CD8-positive, alpha-beta memory T cell (primary cell): ENCODE measurements around the gene CTDSP2. TPM values are rescaled to one million over a fixed set of nuclear protein-coding genes. Genes with fewer than 3 reads are reported as not detected.

Source experiments
- CTCF ChIA-PET: fragments of 350-600 bp; sonication (Branson Sonifier 250); formaldehyde crosslinking; loops from one replicate; lab custom pipeline; 2021; ENCODE audit warnings: antibody characterized with exemption; lab: Charles Lee
- POLR2A ChIA-PET: fragments of 350-600 bp; sonication (Branson Sonifier 250); formaldehyde crosslinking; loops from one replicate; lab custom pipeline; 2021; ENCODE audit warnings: antibody characterized with exemption; lab: Charles Lee
- DNase-seq, 5 donors: peaks; one replicate each; pipeline versions ENCODE4 v3.0.0 to v3.0.0-alpha.2; 2020 to 2022; ENCODE audit warnings: mixed read lengths in 1 of 5
- H3K27ac ChIP-seq: one replicate; pipeline ENCODE4 v1.7.0; 2013; ENCODE audit warnings: low read depth, mild to moderate bottlenecking, low read length, moderate library complexity
- H3K27me3 ChIP-seq: 2 replicates; pipeline ENCODE4 v1.7.0; 2013; ENCODE audit warnings: low read length, mild to moderate bottlenecking; ENCODE audit not compliant: insufficient read depth, poor library complexity, severe bottlenecking
- H3K36me3 ChIP-seq: 2 replicates; pipeline ENCODE4 v1.7.0; 2013; ENCODE audit warnings: mild to moderate bottlenecking, low read length, moderate library complexity; ENCODE audit not compliant: insufficient read depth
- H3K4me1 ChIP-seq: 2 replicates; pipeline ENCODE4 v1.7.0; 2013; ENCODE audit warnings: mild to moderate bottlenecking, low read length, moderate library complexity; ENCODE audit not compliant: insufficient read depth
- H3K4me3 ChIP-seq: 2 replicates; pipeline ENCODE4 v1.7.0; 2013; ENCODE audit warnings: mild to moderate bottlenecking, low read length
- H3K9me3 ChIP-seq: 2 replicates; pipeline ENCODE4 v1.7.0; 2013; ENCODE audit warnings: mild to moderate bottlenecking, low read length
- H3K27ac Mint-ChIP-seq, 8 donors: one replicate each; pipeline ENCODE4 v1.8.0; 2020 to 2021; ENCODE audit warnings: mixed read lengths in 8 of 8, mild to moderate bottlenecking in 6 of 8, inconsistent platforms in 3 of 8, moderate library complexity in 3 of 8
- H3K27me3 Mint-ChIP-seq, 2 donors: one replicate each; pipeline ENCODE4 v1.8.0; 2020 to 2021; ENCODE audit warnings: mixed read lengths in 2 of 2, mild to moderate bottlenecking in 1 of 2, moderate library complexity in 1 of 2
- H3K36me3 Mint-ChIP-seq, 3 donors: one replicate each; pipeline ENCODE4 v1.8.0; 2020 to 2021; ENCODE audit warnings: mixed read lengths in 3 of 3, inconsistent platforms in 1 of 3, mild to moderate bottlenecking in 1 of 3
- H3K4me1 Mint-ChIP-seq, 3 donors: one replicate each; pipeline ENCODE4 v1.8.0; 2020 to 2021; ENCODE audit warnings: mixed read lengths in 3 of 3, inconsistent platforms in 1 of 3, mild to moderate bottlenecking in 1 of 3
- H3K4me3 Mint-ChIP-seq, 7 donors: one replicate each; pipeline ENCODE4 v1.8.0; 2020 to 2021; ENCODE audit warnings: mixed read lengths in 7 of 7, mild to moderate bottlenecking in 6 of 7, moderate library complexity in 4 of 7, inconsistent platforms in 2 of 7
- H3K9me3 Mint-ChIP-seq, 5 donors: one replicate each; pipeline ENCODE4 v1.8.0; 2020 to 2022; ENCODE audit warnings: mixed read lengths in 5 of 5, mild to moderate bottlenecking in 3 of 5, moderate library complexity in 2 of 5, inconsistent platforms in 1 of 5
- polyA plus RNA-seq: library from polyadenylated mRNA; unstranded; fragments of 300-500 nt; fragmentation: Illumina TruSeq; gene quantifications from one replicate; pipeline ENCODE4 v1.2.3, GENCODE V29; 2021
- total RNA-seq, 2 experiments: library from RNA; stranded (reverse); gene quantifications; one replicate each; pipeline ENCODE4 v1.2.3, GENCODE V29; 2021

Gene CTDSP2
- total and polyA plus RNA-seq, 3 experiments from 2014 or later, result 55.0 to 76.4 (median 72.8) TPM

GRCh38 chr12:57770734-57771133 is 75.8 kb downstream of the CTDSP2 start:
- Mint-ChIP-seq H3K36me3 (peaks cover 2 to 18% (median 13%) of the 10 kb centered on the region in 3 donors), H3K27ac (peak overlapping the region in 6 of 8 donors; percentile 39 to 98 (median 62)), H3K27me3 (peaks cover 7 to 13% of the 10 kb centered on the region in 2 donors), H3K4me1 (peaks cover 25 to 35% (median 30%) of the 10 kb centered on the region in 3 donors), H3K4me3 (peak overlapping the region in 6 of 7 donors; percentile 16 to 93 (median 48)), H3K9me3 (peaks cover 0 to 6% (median 0%) of the 10 kb centered on the region in 5 donors)
- Histone ChIP-seq H3K27ac (peak overlapping the region; percentile 89), H3K27me3 (peaks cover 10% of the 10 kb centered on the region), H3K4me1 (peaks cover 22% of the 10 kb centered on the region), H3K9me3 (no peaks in the 10 kb centered on the region), H3K4me3 (no peak overlapping the region), H3K36me3 (no peaks in the 10 kb centered on the region)
- DNase-seq, result no peak
- POLR2A ChIA-PET, result interaction anchor here (0.6 kb wide), 1 partner anchor 277 kb away, joined by 3 read pairs; no protein-coding TSS in a partner anchor
- CTCF ChIA-PET, result interaction anchor here (0.7 to 2.1 kb wide), 2 partner anchors 14 to 17 kb away, joined by 3 to 6 read pairs; no protein-coding TSS in a partner anchor

Other genes with a start within 250 kb of the CTDSP2 start
- 10 to 100 TPM; 16.7 to 18.3 TPM for gene DTX3, start 241.9 kb downstream of the CTDSP2 start, total RNA-seq
- gene DTX3, start 241.9 kb downstream of the CTDSP2 start, polyA plus RNA-seq, result 7.2 TPM
- 1 to 10 TPM; 1.4 to 1.9 TPM for gene ARHGEF25, start 235.3 kb downstream of the CTDSP2 start, total RNA-seq
- not detected for gene ARHGEF25, start 235.3 kb downstream of the CTDSP2 start, polyA plus RNA-seq
- 1 to 10 TPM; 2.9 to 4.1 TPM for gene B4GALNT1, start 213.5 kb downstream of the CTDSP2 start, total RNA-seq
- gene B4GALNT1, start 213.5 kb downstream of the CTDSP2 start, polyA plus RNA-seq, result not detected
- gene OS9, start 152.6 kb downstream of the CTDSP2 start, total RNA-seq, result 100 to 1,000 TPM in 1 of 2 experiments, 10 to 100 TPM in 1; 96.8 to 103 TPM
- 86.9 TPM for gene OS9, start 152.6 kb downstream of the CTDSP2 start, polyA plus RNA-seq
- gene AGAP2, start 108.0 kb downstream of the CTDSP2 start, total RNA-seq, result 10 to 100 TPM; 29.9 to 31.7 TPM
- 6.4 TPM for gene AGAP2, start 108.0 kb downstream of the CTDSP2 start, polyA plus RNA-seq
- 10 to 100 TPM; 12.0 to 13.0 TPM for gene TSPAN31, start 101.7 kb downstream of the CTDSP2 start, total RNA-seq
- gene TSPAN31, start 101.7 kb downstream of the CTDSP2 start, polyA plus RNA-seq, result 46.9 TPM
- 100 to 1,000 TPM; 268 to 304 TPM for gene CDK4, start 94.4 kb downstream of the CTDSP2 start, total RNA-seq
- 76.0 TPM for gene CDK4, start 94.4 kb downstream of the CTDSP2 start, polyA plus RNA-seq
- gene MARCHF9, start 91.6 kb downstream of the CTDSP2 start, total RNA-seq, result 10 to 100 TPM; 26.3 to 27.2 TPM
- gene MARCHF9, start 91.6 kb downstream of the CTDSP2 start, polyA plus RNA-seq, result 5.7 TPM
- 1 to 10 TPM; 7.2 to 7.4 TPM for gene CYP27B1, start 79.7 kb downstream of the CTDSP2 start, total RNA-seq
- 0.52 TPM for gene CYP27B1, start 79.7 kb downstream of the CTDSP2 start, polyA plus RNA-seq
- gene METTL1, start 74.6 kb downstream of the CTDSP2 start, total RNA-seq, result 10 to 100 TPM; 69.8 to 74.2 TPM
- gene METTL1, start 74.6 kb downstream of the CTDSP2 start, polyA plus RNA-seq, result 18.6 TPM
- 1 to 10 TPM; 3.5 to 3.9 TPM for gene EEF1AKMT3, start 74.1 kb downstream of the CTDSP2 start, total RNA-seq
- 3.3 TPM for gene EEF1AKMT3, start 74.1 kb downstream of the CTDSP2 start, polyA plus RNA-seq
- gene TSFM, start 63.9 kb downstream of the CTDSP2 start, total RNA-seq, result 10 to 100 TPM; 64.0 to 69.0 TPM
- 32.6 TPM for gene TSFM, start 63.9 kb downstream of the CTDSP2 start, polyA plus RNA-seq
- gene AVIL, start 28.0 kb downstream of the CTDSP2 start, total RNA-seq, result 1 to 10 TPM; 2.3 to 2.5 TPM
- gene AVIL, start 28.0 kb downstream of the CTDSP2 start, polyA plus RNA-seq, result 0.40 TPM
- 10 to 100 TPM; 10.1 to 11.8 TPM for gene ATP23, start 94.8 kb upstream of the CTDSP2 start, total RNA-seq
- gene ATP23, start 94.8 kb upstream of the CTDSP2 start, polyA plus RNA-seq, result 22.0 TPM